NT2/D1 (cell line): ENCODE results near the gene PRKRA.

ENCODE experiments used
- SUZ12 ChIP-seq: IDR thresholded peaks from 2 replicates; pipeline ENCODE4 v1.6.1; 2011; ENCODE audit not compliant: insufficient read length, insufficient read depth; ENCODE audit errors: extremely low read depth
- YY1 ChIP-seq: IDR thresholded peaks from 2 replicates; pipeline ENCODE4 v1.6.1; 2011; ENCODE audit not compliant: insufficient read length, insufficient read depth
- ZNF274 ChIP-seq: IDR thresholded peaks from 2 replicates; pipeline ENCODE4 v1.6.1; 2011; ENCODE audit warnings: mild to moderate bottlenecking, low read depth, low read length

GRCh38 chr2:178452334-178452733 lies 1.4 kb upstream of the PRKRA start:
- TF ChIP-seq ZNF274, result no peak
- TF ChIP-seq YY1, result no peak
- TF ChIP-seq SUZ12, result no peak
